WTC11 (cell line): ENCODE results near the gene CCDC34. TPM values are rescaled to one million over a fixed set of nuclear protein-coding genes. Genes with fewer than 3 reads are reported as not detected.

Source experiments
- ATAC-seq: fragments of 200-7000 bp; cut with Tn5 transposase; 2 replicates; pipeline ENCODE4 v1.10.0; 2021; ENCODE audit warnings: mild to moderate bottlenecking, moderate library complexity
- CTCF ChIA-PET: fragments of 300-600 bp; sonication (Branson Sonifier 250); formaldehyde crosslinking; loops from one replicate; lab custom pipeline; 2021; ENCODE audit warnings: antibody characterized with exemption; lab: Charles Lee
- POLR2A ChIA-PET: fragments of 350-600 bp; sonication (Branson Sonifier 250); formaldehyde crosslinking; loops from one replicate; lab custom pipeline; 2021; ENCODE audit warnings: antibody characterized with exemption; lab: Charles Lee
- DNase-seq: peaks from one replicate; pipeline ENCODE4 v3.0.0; 2021; ENCODE audit warnings: low spot score
- H3K27ac Mint-ChIP-seq: 2 replicates; pipeline ENCODE4 v1.8.0; 2021; ENCODE audit warnings: mixed read lengths
- H3K27me3 Mint-ChIP-seq: 2 replicates; pipeline ENCODE4 v1.8.0; 2021; ENCODE audit warnings: low read depth, mild to moderate bottlenecking, moderate library complexity, mixed read lengths
- H3K36me3 Mint-ChIP-seq: 2 replicates; pipeline ENCODE4 v1.8.0; 2021; ENCODE audit warnings: mixed read lengths
- H3K4me1 Mint-ChIP-seq: 2 replicates; pipeline ENCODE4 v1.8.0; 2022; ENCODE audit warnings: mixed read lengths
- H3K4me3 Mint-ChIP-seq: 2 replicates; pipeline ENCODE4 v1.8.0; 2021; ENCODE audit warnings: mild to moderate bottlenecking, moderate library complexity, mixed read lengths
- H3K9me3 Mint-ChIP-seq: 2 replicates; pipeline ENCODE4 v1.8.0; 2021; ENCODE audit warnings: mixed read lengths
- ATF1 ChIP-seq: sonication (generic); formaldehyde crosslinking; IDR thresholded peaks from 2 replicates; pipeline ENCODE4 v1.8.1; 2023; ENCODE audit warnings: mild to moderate bottlenecking, moderate library complexity, missing genetic modification reagents
- CREM ChIP-seq: sonication (generic); formaldehyde crosslinking; IDR thresholded peaks from 2 replicates; pipeline ENCODE4 v1.8.1; 2022; ENCODE audit warnings: mild to moderate bottlenecking, missing genetic modification reagents, moderate library complexity
- GTF2I ChIP-seq: fragments of 250-450 bp; sonication (Bioruptor Pico); conservative IDR thresholded peaks from 2 replicates; pipeline ENCODE4 v1.4.0; 2021; ENCODE audit warnings: mild to moderate bottlenecking
- HMGA2 ChIP-seq: fragments of 250-450 bp; sonication (Bioruptor Pico); IDR thresholded peaks from 2 replicates; pipeline ENCODE4 v1.4.0; 2021; ENCODE audit warnings: mild to moderate bottlenecking, moderate library complexity
- NR1H2 ChIP-seq: sonication (generic); formaldehyde crosslinking; IDR thresholded peaks from 2 replicates; pipeline ENCODE4 v1.9.0; 2021; ENCODE audit warnings: mild to moderate bottlenecking, moderate library complexity, missing genetic modification reagents
- RELA ChIP-seq: sonication (generic); formaldehyde crosslinking; IDR thresholded peaks from 2 replicates; pipeline ENCODE4 v1.8.1; 2022; ENCODE audit warnings: missing genetic modification reagents, mild to moderate bottlenecking, borderline replicate concordance
- RORB ChIP-seq: fragments of 250-450 bp; sonication (Bioruptor Pico); IDR thresholded peaks from 2 replicates; pipeline ENCODE4 v1.9.0; 2021; ENCODE audit warnings: mild to moderate bottlenecking
- TEAD1 ChIP-seq: sonication (generic); formaldehyde crosslinking; IDR thresholded peaks from 2 replicates; pipeline ENCODE4 v1.8.0; 2022; ENCODE audit warnings: mild to moderate bottlenecking, missing genetic modification reagents
- ZNF671 ChIP-seq: fragments of 250-450 bp; sonication (Bioruptor Pico); IDR thresholded peaks from 2 replicates; pipeline ENCODE4 v1.8.0; 2021; ENCODE audit warnings: mild to moderate bottlenecking
- total RNA-seq: library from RNA; stranded (reverse); gene quantifications from 3 replicates; pipeline ENCODE4 v1.2.3, GENCODE V29; 2021
- TF ChIP-seq, protein P1 (sequence below): sonication (generic); formaldehyde crosslinking; IDR thresholded peaks from 2 replicates; pipeline ENCODE4 v1.8.0; 2022; ENCODE audit warnings: missing genetic modification reagents
- TF ChIP-seq, protein P2 (sequence below): fragments of 200-600 bp; IDR thresholded peaks from 2 replicates; pipeline ENCODE4 v1.8.0; 2022; ENCODE audit warnings: antibody characterized with exemption
- TF ChIP-seq, protein P3 (sequence below): sonication (generic); formaldehyde crosslinking; IDR thresholded peaks from 2 replicates; pipeline ENCODE4 v1.8.0; 2023; ENCODE audit warnings: mild to moderate bottlenecking, missing genetic modification reagents
- TF ChIP-seq, protein P4 (sequence below): sonication (generic); formaldehyde crosslinking; IDR thresholded peaks from 2 replicates; pipeline ENCODE4 v1.8.1; 2023; ENCODE audit warnings: mild to moderate bottlenecking, moderate library complexity, missing genetic modification reagents
- TF ChIP-seq, protein P5 (sequence below): sonication (generic); formaldehyde crosslinking; IDR thresholded peaks from 2 replicates; pipeline ENCODE4 v1.8.1; 2023; ENCODE audit warnings: mild to moderate bottlenecking, missing genetic modification reagents, borderline replicate concordance

The CCDC34 gene
- total RNA-seq, 1 experiment from 2014 or later, result 23.7 TPM

DNA sequence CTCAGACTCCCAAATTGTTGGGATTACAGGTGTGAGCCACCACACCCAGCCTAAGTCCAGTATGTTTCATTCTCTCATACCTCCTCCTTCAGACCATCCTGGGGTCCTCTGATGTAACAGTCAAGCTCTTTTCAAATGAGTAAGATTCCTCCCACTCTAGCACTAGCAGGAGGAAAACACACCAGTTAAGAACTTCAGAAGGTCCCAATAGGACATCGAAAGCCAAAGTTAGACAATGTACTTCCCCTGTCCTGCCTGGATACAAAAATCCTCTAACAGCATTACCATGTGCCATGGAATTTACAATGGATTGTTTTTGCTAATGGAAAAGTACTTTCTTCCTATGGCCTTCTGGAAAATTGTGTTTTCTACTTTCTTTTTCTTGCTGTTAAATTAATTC, 67.1 kb downstream of the CCDC34 start (continued):
- TF ChIP-seq, protein P1, sequence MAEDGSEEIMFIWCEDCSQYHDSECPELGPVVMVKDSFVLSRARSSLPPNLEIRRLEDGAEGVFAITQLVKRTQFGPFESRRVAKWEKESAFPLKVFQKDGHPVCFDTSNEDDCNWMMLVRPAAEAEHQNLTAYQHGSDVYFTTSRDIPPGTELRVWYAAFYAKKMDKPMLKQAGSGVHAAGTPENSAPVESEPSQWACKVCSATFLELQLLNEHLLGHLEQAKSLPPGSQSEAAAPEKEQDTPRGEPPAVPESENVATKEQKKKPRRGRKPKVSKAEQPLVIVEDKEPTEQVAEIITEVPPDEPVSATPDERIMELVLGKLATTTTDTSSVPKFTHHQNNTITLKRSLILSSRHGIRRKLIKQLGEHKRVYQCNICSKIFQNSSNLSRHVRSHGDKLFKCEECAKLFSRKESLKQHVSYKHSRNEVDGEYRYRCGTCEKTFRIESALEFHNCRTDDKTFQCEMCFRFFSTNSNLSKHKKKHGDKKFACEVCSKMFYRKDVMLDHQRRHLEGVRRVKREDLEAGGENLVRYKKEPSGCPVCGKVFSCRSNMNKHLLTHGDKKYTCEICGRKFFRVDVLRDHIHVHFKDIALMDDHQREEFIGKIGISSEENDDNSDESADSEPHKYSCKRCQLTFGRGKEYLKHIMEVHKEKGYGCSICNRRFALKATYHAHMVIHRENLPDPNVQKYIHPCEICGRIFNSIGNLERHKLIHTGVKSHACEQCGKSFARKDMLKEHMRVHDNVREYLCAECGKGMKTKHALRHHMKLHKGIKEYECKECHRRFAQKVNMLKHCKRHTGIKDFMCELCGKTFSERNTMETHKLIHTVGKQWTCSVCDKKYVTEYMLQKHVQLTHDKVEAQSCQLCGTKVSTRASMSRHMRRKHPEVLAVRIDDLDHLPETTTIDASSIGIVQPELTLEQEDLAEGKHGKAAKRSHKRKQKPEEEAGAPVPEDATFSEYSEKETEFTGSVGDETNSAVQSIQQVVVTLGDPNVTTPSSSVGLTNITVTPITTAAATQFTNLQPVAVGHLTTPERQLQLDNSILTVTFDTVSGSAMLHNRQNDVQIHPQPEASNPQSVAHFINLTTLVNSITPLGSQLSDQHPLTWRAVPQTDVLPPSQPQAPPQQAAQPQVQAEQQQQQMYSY (CRISPR knock-in tag), result no peak
- TF ChIP-seq, all 79 proteins: peak for 0

DNA sequence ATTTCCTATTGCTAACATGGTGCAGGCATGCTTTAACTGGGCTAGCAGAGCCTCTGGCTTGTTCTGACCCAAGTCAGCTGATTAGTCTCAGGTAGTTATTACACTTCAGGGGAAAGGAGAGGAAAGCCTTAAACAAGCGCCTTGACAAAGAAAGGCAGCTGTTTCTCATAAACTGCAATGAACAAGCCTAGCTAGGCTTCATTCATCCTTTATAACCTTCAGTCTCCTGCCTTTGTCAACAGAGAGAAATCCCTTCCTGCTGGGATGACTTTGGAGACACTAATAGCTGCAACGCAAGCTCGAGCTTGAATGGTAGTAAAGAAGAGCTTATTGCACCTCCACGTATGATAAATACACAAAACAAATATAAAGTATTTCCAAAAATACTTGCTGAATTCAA, 68.4 kb downstream of the CCDC34 start:
- DNase-seq (no peak), ATAC-seq (no peak)
- Mint-ChIP-seq H3K36me3 (peaks cover 29% of the 10 kb centered on the region), H3K4me3 (no peak overlapping the region), H3K4me1 (peaks cover 13% of the 10 kb centered on the region), H3K27ac (no peak overlapping the region), H3K27me3 (peaks cover 6% of the 10 kb centered on the region; the same call in 1 of the 2 replicates), H3K9me3 (peaks cover 33% of the 10 kb centered on the region)
- TF ChIP-seq TEAD1 (CRISPR knock-in tag) (no peak), RELA (CRISPR knock-in tag) (no peak), GTF2I (no peak), RORB (CRISPR knock-in tag) (no peak), ZNF671 (no peak), HMGA2 (CRISPR knock-in tag) (no peak), CREM (CRISPR knock-in tag) (no peak), ATF1 (CRISPR knock-in tag) (no peak), NR1H2 (CRISPR knock-in tag) (no peak)
- TF ChIP-seq, protein P2, sequence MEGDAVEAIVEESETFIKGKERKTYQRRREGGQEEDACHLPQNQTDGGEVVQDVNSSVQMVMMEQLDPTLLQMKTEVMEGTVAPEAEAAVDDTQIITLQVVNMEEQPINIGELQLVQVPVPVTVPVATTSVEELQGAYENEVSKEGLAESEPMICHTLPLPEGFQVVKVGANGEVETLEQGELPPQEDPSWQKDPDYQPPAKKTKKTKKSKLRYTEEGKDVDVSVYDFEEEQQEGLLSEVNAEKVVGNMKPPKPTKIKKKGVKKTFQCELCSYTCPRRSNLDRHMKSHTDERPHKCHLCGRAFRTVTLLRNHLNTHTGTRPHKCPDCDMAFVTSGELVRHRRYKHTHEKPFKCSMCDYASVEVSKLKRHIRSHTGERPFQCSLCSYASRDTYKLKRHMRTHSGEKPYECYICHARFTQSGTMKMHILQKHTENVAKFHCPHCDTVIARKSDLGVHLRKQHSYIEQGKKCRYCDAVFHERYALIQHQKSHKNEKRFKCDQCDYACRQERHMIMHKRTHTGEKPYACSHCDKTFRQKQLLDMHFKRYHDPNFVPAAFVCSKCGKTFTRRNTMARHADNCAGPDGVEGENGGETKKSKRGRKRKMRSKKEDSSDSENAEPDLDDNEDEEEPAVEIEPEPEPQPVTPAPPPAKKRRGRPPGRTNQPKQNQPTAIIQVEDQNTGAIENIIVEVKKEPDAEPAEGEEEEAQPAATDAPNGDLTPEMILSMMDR, result no peak
- TF ChIP-seq, protein P3, sequence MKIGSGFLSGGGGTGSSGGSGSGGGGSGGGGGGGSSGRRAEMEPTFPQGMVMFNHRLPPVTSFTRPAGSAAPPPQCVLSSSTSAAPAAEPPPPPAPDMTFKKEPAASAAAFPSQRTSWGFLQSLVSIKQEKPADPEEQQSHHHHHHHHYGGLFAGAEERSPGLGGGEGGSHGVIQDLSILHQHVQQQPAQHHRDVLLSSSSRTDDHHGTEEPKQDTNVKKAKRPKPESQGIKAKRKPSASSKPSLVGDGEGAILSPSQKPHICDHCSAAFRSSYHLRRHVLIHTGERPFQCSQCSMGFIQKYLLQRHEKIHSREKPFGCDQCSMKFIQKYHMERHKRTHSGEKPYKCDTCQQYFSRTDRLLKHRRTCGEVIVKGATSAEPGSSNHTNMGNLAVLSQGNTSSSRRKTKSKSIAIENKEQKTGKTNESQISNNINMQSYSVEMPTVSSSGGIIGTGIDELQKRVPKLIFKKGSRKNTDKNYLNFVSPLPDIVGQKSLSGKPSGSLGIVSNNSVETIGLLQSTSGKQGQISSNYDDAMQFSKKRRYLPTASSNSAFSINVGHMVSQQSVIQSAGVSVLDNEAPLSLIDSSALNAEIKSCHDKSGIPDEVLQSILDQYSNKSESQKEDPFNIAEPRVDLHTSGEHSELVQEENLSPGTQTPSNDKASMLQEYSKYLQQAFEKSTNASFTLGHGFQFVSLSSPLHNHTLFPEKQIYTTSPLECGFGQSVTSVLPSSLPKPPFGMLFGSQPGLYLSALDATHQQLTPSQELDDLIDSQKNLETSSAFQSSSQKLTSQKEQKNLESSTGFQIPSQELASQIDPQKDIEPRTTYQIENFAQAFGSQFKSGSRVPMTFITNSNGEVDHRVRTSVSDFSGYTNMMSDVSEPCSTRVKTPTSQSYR (CRISPR knock-in tag), result no peak
- TF ChIP-seq, protein P4, sequence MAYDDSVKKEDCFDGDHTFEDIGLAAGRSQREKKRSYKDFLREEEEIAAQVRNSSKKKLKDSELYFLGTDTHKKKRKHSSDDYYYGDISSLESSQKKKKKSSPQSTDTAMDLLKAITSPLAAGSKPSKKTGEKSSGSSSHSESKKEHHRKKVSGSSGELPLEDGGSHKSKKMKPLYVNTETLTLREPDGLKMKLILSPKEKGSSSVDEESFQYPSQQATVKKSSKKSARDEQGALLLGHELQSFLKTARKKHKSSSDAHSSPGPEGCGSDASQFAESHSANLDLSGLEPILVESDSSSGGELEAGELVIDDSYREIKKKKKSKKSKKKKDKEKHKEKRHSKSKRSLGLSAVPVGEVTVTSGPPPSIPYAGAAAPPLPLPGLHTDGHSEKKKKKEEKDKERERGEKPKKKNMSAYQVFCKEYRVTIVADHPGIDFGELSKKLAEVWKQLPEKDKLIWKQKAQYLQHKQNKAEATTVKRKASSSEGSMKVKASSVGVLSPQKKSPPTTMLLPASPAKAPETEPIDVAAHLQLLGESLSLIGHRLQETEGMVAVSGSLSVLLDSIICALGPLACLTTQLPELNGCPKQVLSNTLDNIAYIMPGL (CRISPR knock-in tag), result no peak
- TF ChIP-seq, protein P5, sequence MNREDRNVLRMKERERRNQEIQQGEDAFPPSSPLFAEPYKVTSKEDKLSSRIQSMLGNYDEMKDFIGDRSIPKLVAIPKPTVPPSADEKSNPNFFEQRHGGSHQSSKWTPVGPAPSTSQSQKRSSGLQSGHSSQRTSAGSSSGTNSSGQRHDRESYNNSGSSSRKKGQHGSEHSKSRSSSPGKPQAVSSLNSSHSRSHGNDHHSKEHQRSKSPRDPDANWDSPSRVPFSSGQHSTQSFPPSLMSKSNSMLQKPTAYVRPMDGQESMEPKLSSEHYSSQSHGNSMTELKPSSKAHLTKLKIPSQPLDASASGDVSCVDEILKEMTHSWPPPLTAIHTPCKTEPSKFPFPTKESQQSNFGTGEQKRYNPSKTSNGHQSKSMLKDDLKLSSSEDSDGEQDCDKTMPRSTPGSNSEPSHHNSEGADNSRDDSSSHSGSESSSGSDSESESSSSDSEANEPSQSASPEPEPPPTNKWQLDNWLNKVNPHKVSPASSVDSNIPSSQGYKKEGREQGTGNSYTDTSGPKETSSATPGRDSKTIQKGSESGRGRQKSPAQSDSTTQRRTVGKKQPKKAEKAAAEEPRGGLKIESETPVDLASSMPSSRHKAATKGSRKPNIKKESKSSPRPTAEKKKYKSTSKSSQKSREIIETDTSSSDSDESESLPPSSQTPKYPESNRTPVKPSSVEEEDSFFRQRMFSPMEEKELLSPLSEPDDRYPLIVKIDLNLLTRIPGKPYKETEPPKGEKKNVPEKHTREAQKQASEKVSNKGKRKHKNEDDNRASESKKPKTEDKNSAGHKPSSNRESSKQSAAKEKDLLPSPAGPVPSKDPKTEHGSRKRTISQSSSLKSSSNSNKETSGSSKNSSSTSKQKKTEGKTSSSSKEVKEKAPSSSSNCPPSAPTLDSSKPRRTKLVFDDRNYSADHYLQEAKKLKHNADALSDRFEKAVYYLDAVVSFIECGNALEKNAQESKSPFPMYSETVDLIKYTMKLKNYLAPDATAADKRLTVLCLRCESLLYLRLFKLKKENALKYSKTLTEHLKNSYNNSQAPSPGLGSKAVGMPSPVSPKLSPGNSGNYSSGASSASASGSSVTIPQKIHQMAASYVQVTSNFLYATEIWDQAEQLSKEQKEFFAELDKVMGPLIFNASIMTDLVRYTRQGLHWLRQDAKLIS (CRISPR knock-in tag), result no peak
- ChIA-PET POLR2A (no interaction called here), CTCF (interaction anchor here (0.7 to 4.0 kb wide), 7 partner anchors 10 to 191 kb away, joined by 3 to 19 read pairs (median 4); no protein-coding TSS in a partner anchor)
